AG09309 (cell line): ENCODE results near the gene SND1.

ENCODE experiments used
- DNase-seq: peaks from one replicate; pipeline ENCODE4 v3.0.0-alpha.2; 2010; ENCODE audit warnings: low read depth
- H3K4me3 ChIP-seq: 2 replicates; pipeline ENCODE4 v1.5.1; 2011; ENCODE audit warnings: mild to moderate bottlenecking, low read depth, low read length, moderate library complexity; ENCODE audit not compliant: control insufficient read depth
- CTCF ChIP-seq: IDR thresholded peaks from 2 replicates; pipeline ENCODE4 v1.5.1; 2011; ENCODE audit warnings: mild to moderate bottlenecking, low read depth, low read length, inconsistent platforms; ENCODE audit not compliant: insufficient read depth, control insufficient read depth; ENCODE audit errors: missing control alignments

The SND1 gene

GRCh38 chr7:127706766-127707165 lies 54.8 kb downstream of the SND1 start:
- TF ChIP-seq CTCF: no peak
- no peak for DNase-seq
- no peak overlapping the region for H3K4me3 ChIP-seq

DNA sequence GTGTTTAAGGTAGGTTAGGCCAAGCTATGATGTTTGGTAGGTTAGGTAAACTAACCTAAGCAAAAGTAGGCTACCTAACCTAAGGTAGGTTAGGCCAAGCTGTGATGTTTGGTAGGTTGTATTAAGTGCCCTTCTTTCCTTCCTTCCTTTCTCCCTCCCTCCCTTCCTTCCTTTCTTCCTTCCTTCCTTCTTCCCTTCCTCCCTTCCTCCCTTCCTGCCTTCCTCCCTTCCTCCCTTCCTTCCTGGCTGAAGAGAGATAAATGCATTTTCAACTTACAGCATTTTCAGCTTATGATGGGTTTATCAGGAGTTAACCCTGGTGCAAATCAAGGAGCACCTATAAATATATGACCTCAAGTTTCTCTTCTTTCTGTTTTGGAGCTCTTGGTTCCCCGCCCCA lies 56.2 kb downstream of the SND1 start:
- TF ChIP-seq CTCF: no peak
- no peak overlapping the region for H3K4me3 ChIP-seq
- no peak for DNase-seq

DNA sequence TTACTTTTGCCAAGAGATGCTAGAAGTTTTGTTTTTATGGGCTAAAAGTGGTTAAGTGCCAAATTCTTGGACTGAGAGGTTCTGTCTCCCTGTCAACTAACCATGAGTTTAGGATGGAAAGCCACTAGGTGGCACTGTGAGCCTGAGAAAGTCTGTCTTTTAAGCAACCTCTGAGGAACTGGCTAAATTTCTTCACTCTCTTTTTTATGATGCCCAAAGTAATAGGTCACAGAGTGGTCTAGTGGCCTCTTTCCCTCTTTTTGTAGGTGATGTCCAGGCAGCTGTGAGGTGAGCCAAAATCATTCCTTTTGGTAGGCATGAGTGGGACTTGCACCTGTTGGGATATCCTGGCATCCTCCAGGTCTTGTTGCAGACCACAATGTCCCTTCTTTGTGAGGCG lies 56.8 kb downstream of the SND1 start:
- no peak overlapping the region for H3K4me3 ChIP-seq
- peak; percentile 91 for DNase-seq
- peak; percentile 68 for TF ChIP-seq CTCF

- TF ChIP-seq CTCF: no peak
- H3K4me3 ChIP-seq: no peak overlapping the region
- no peak for DNase-seq
These were observed 58.6 kb downstream of the SND1 start for GRCh38 chr7:127710635-127711034.

DNA sequence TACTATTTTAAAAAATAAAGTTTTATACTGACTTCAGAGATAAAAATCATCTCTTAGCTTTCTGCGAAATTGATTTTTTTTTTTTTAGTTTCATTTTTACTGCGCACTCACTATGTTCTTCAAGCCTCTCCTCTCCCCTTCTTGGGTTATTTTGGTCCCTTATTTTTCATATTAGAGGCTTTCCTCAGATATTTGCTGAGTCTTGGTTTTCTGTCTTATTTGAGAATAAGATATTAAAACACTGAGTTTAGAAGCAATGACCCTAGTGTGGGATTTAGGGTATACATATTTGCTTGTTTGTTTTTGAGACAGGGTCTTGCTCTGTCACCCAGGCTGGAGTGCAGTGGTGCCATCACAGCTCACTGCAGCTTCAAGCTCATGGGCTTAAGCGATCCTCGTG lies 59.9 kb downstream of the SND1 start:
- no peak for DNase-seq
- H3K4me3 ChIP-seq: no peak overlapping the region
- no peak for TF ChIP-seq CTCF

GRCh38 chr7:127713006-127713405 lies 61.0 kb downstream of the SND1 start:
- H3K4me3 ChIP-seq: no peak overlapping the region
- TF ChIP-seq CTCF: no peak
- DNase-seq: no peak

DNA sequence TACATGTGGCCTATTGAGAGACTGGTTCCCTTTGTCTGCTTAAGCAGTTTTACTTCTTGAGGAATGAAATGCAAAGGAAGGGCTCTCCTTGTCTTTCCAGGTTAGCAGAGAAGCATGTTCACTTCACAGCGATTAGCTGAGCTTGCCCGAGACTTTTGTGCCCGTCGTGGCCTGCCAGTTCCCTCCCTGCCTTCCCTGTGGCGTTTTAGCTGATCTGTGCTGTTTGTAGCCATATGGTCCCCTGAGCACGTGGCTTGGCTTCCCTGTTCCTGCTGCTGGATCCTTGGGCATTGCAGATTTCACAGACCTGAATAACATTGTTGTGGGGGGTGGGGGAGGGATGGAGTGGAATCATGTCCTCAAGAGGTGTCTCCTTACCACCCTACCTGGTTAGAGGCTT lies 61.8 kb downstream of the SND1 start:
- no peak for DNase-seq
- H3K4me3 ChIP-seq: no peak overlapping the region

More for the DNA sequence above, 61.8 kb downstream of the SND1 start:
- TF ChIP-seq CTCF: no peak
